Stimulated activated CD8-positive, alpha-beta memory T cell treated with anti-CD3 and anti-CD28 coated beads, Interleukin-4, amount 100 ng/mL, for 48 hours (primary cell): Measurements from ENCODE around the gene PRKCA.
A peak's percentile ranks its signal among the peaks of the same experiment; 100 is the strongest.

Source experiments
- DNase-seq: peaks from one replicate; pipeline ENCODE4 v3.0.0-alpha.2; 2020

The PRKCA gene

DNA sequence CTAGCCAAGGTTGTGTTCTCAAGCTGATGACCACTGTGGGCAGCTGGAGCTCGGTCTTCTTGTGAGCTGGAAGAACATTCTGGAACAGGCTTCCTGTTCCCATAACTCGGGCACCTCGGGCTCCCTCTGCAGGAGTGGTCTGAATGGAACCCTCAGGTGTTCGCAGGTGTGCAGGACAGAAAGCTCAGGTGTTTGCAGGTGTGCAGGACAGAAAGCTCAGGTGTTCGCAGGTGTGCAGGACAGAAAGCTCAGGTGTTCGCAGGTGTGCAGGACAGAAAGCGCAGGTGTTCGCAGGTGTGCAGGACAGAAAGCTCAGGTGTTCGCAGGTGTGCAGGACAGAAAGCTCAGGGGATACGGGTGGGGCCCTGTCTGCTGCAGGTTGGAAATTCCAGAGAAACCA lies 423.5 kb downstream of the PRKCA start:
- DNase-seq, result no peak

DNA sequence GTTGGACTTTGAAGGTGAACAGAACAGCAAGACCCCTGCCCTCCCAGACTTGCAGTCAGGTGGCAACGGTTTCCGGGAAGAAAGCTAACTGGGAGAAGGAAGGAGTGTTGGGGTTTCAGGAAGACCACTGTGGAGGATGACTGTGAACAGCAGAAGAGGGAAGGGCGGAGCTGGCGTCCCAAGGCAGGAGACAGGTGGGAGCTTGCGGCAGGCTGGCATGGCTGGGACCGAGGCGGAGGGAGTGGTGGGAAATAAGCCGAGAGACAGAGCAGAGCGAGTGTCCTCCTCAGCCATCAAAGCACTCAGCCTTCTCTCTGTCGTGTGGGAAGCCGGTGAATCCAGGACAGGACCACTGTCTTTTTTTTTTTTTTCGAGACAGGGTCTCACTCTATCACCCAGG lies 424.0 kb downstream of the PRKCA start:
- no peak for DNase-seq

DNA sequence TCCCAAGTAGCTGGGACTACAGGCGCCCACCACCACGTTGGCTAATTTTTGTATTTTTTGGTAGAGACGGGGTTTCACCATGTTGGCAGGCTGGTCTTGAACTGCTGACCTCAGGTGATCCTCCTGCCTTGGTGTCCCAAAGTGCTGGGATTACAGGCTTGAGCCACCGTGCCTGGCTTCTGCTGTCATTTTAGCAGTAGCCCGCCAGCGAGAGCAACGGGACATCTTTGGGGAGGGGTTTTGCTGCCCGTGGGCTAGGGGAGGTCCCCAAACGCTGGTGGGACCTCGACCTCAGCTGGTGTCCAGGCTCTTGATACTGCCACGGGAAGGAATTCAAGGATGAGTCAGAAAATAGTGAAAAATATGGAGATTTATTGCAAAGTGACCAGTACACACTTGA lies 424.4 kb downstream of the PRKCA start:
- no peak for DNase-seq

DNA sequence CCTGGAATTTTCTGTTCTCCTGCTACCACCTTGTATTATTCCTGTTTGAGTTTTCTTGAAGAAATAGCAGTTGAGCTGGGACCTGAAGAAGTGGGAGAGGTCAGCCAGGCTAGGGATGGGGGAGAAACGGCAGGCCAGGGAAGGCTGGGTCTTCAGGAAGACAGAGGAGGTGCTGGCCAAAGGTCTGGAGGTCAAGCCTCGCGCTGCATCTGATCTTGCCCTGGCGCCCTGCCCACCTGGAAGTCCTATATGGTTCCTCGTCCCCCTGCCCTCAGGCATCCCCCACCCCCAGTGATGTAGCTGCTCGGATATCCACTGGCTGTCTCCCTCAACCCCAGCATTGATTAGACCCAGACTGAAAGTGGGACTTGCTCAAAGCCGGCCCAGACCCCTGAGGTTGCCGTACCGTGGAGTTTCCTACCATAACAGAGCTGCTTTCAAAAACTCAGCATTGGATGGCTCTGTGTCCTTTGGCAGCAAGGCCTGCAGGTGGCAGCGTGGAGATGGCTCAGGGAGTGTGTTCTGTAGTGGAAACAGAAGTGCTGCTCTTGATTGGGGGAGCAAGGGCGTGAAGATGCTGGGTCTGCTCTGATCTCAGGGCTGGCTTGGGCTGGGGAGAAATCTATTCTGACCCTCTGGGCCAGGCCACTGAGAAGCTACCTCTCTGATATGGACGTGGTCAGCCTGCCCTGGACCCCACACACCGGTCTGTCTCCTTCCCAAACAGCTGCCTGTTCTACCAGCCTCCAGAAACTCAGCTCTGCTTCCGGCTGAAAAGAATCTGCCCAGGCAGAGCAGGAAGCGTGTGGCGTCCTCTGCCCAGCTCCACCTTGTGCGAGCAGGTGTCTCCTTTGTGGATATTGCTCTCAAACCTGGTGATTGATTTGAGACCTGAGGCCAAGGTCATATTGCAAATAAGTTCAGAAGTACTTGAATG lies 425.5 kb downstream of the PRKCA start:
- peak; percentile 61 for DNase-seq

GRCh38 chr17:66730461-66730923 lies 428.1 kb downstream of the PRKCA start:
- no peak for DNase-seq

DNA sequence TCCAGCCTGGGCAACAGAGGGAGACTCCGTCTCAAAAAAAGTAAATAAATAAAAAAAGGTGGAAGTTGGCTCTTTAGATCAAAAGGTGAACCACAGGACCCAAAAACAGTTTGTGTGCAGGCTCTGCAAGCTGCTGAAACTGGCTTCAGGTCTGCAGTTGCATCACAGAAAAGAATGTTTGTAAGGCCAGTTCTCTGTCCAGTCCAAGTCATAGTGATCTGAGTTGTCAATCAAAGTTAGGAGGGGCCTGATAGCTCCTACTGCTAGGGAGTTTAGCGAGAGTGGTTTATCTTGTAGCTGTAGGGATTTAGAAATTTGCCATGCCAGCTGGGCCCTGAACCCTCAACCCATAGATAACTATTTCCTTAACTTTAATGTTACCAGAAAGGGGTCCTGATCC lies 431.3 kb downstream of the PRKCA start:
- DNase-seq, result no peak

- DNase-seq, result no peak
These were observed 432.0 kb downstream of the PRKCA start for GRCh38 chr17:66734186-66734943.

GRCh38 chr17:66737524-66737923 lies 435.1 kb downstream of the PRKCA start:
- no peak for DNase-seq

- DNase-seq, result no peak
These were observed 435.9 kb downstream of the PRKCA start for GRCh38 chr17:66738301-66738700.

DNA sequence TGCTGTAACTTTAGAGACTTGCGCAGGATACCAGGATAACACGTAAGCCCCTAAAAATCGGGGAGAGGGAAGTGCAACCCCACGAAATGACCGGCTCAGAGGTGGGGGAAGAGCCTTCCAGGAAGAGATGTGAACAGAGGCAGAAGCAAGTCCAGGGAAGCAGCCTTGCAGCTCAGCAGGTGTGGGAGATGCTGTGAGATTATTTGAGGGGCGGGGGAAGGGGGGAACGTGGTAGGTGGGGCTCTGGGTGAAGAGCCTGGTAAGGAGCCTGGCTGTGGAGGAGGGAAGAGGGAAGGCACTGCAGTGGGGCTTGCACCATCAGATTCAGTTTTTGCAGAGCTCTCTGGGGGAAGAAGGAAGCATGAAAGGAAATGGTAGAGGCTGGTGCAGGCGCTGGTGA lies 437.1 kb downstream of the PRKCA start:
- no peak for DNase-seq

DNA sequence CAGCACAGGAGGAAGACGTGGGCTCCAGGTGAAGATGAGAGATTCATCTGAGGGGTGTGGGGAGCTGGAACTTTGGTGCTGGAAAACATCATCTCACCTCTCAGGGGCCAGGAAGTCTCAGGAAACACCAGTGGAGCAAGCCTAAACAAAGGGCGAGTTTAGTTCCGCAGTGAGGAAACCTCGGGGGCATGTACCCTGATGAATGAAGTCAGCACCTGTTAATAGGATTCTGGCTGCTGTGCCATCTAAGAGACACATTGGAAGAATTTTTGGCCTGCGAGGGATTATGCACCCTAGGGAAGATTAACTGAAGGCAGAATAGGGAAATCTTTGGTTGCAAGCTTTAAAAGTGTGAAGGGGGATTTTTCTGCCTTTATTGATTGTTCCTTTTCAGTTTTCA lies 437.8 kb downstream of the PRKCA start:
- no peak for DNase-seq

DNA sequence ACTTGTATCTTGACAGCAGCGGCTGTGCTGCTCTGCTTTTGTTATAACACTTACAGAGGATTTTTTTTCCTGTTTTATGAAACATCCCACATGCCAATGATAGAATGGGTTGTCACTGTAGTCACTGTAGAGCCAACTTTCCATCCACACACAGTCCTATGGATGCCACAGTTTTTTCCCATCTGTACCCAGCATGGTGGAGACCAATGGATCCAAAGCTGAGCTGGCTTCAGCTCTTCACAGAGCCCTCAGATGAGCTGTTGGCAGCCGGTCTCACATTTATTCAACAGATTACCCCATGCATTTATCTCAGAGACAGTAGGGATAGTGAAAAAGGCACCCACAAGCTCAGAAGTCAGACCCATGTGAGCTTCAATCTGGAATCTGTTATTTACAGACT lies 441.1 kb downstream of the PRKCA start:
- no peak for DNase-seq

GRCh38 chr17:66746736-66747135 lies 444.3 kb downstream of the PRKCA start:
- no peak for DNase-seq

DNA sequence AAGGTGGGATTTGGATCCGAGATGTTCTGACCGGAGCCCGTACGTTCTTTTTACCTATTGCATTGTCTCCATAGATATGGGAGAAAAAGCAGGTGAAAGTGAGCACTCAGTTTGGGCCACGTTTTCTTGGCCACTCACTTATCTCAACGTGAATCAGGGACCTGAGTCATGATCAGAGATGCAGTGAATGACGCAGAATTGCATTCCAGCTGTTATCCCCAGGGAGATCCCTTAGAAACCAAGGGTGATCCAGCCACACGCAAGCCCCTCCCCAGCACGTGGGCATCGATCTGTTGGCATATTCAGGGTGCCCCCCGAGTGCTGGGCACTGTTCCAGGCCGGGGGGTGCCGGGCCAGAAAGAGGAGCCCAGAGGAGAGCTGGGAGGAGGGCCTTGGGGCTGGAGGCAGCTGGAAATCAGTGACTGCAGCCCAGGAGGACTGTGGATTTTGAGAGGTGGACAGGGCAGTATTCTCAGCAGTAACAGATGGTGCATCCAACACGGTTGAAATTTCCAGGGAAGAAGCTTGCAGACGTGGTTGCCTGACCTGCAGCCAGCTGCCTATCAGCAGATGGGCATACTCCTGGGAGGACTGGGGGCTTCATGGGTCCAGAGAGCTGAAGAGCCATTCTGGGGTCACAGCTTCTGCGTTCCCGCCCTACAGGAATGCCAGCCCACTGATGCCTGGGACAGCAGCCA lies 445.3 kb downstream of the PRKCA start:
- DNase-seq, result no peak

DNA sequence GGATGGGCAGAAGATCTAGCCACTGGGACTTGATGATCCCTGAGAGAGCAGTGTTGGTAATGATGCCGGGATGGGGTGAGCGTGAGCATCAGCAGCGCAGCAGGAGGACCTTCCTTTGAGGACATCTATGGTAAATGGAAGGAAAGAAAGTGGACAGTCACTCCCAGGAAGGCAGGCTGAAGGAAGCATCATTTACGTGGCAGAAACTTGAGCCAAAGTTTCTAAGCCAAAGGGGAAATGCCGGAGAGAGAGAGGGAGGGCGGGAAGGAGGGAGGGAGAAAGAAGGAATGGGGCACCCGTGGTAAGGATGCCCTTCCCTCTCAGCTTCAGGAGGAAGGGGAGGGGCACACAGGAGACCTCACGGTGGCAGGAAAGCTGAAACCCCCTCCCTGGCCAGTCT lies 446.2 kb downstream of the PRKCA start:
- no peak for DNase-seq

DNA sequence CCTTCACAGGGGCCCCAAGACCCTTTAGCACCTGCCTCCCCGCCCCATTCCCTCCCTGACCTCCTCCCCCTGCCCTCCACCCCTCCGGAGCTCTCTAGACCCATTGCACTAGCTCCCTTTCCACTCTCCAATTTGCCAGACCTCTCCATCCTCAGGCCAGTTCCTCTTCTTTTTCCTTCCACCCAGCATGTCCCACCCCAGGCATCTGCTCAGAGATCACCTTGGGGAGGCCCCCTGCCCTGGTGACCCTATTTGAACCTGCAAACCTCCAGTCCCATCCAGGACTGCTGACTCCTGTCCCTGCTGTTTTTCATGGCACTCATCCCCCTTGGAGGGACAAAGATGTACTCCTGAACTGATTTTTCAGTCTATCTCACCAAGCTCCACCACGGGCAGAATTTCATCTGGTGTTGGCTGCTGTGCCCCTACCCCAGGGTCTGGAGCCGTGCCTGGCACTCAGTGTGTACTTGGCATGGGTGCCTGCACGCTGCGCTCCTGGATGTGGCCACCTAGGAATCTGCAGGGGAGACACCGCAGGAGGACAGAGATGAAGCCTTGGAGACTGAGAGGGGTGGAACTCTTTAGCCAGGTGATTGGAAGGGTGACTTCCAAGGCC lies 446.9 kb downstream of the PRKCA start:
- DNase-seq, result no peak

- DNase-seq, result no peak
These were observed 447.7 kb downstream of the PRKCA start for GRCh38 chr17:66750116-66750515.

DNA sequence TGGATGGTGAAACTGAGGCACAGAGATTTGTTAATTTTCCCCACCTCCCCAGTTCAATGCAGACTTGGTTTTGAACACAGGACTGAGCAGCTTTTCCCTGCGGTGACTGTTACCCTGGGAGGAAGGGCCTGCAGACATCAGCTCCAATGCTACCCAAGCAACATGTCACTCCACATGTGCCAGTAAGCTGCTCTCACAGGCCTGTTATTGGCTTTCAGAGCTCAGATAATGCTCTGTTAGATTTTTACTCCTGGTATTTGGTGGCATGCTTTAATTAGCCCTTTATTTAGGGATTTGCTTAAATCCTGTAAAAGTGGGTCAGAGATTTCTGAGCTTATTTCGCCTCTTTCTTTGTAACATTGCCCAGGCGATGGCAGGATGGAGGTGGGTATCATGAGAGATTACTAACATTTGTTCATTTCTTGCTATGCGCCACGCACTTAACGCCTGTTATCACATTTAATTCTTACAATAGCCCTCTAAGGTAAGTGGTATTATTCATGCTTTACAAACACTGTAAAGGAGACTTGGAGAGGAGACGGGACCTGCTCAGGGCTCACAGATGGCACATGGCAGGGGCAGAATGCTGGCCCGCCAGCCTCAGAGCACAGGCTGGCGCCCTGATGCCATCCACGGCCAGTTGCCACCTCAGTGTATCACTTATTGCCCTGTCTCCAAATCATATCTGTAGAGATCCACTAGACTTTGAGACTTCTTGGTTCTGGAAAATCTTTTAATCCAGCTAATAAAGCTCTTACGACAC lies 448.5 kb downstream of the PRKCA start:
- DNase-seq, result no peak

DNA sequence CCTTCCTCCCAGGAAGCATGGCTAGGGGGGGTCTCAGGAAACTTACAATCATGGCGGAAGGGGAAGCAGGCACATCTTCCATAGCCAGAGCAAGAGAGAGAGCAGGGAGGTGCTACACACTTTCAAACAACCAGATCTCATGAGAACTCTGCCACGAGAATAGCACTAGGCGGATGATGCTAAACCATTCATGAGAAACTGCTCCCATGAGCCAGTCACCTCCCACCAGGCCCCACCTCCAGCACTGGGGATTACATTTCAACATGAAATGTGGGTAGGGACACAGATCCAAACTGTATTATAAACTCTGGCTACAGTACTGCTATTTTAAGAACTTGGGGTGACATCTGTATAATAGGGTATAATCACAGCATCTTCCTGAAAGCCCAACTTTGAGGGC lies 449.4 kb downstream of the PRKCA start:
- DNase-seq, result no peak

DNA sequence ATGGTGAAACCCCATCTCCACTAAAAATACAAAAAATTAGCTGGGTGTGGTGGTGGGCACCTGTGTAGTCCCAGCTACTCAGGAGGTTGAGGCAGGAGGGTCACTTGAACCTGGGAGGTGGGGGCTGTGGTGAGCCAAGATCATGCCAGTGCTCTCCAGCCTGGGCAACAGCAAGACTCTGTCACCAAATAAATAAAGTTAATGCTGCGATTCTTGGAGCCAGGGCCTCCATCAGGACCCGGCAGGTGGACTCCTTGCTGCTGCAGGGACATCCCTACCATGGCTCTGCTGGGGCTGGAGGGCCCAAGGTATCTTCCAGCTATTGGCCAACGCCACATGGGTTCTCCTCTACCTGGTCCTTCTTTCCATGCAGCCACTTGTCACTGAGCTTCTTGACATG lies 450.0 kb downstream of the PRKCA start:
- DNase-seq, result no peak

DNA sequence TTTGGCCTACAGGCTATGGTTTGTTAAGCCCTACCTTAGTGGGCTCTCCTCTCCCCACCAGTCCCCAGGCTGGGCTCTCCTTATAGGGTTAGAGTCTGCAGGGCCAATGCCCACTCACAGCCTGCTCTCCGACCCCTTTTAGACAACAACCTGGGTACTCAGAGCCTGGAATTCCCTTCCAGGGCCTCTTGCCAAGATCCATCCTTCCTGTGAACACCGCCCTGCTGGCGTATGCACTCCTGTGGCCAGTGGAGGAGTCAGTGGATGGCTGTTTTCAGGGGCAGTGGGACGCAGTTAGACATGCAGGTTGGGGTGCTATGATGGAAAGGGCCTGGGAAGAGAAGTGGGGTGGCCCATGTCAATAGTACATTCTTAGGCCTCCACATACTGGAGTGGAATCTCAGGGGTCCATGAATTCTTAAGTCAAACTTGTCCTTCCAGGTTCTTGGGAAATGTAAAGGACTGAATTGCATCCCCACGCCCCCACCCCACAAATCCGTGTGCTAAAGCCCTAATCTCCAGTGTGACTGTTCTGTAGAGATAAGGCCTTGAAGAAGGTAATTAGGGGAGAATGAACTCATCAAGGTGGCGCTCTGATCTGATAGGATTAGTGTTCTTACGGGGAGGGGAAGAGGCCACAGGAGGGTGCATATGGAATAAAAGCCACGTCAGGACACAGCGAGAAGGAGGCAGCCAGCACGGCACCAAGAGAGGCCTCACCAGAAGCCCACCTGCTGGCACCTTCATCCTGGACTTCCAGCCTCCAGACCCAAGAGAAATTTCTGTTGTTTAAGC lies 450.9 kb downstream of the PRKCA start:
- DNase-seq, result no peak
